ENCODE results near the gene XPO5.
A peak's percentile ranks its signal among the peaks of the same experiment; 100 is the strongest.

XPO5 gene

GRCh38 chr6:43494766-43495165 lies 81.1 kb downstream of the XPO5 start:
- DNase-seq: no peak

- no peak for DNase-seq
These were observed 81.5 kb downstream of the XPO5 start for GRCh38 chr6:43494321-43494720.

GRCh38 chr6:43493833-43494232 lies 82.0 kb downstream of the XPO5 start:
- no peak for DNase-seq

- no peak for DNase-seq
These were observed 82.6 kb downstream of the XPO5 start for GRCh38 chr6:43493230-43493629.

GRCh38 chr6:43492673-43493072 lies 83.2 kb downstream of the XPO5 start:
- no peak for DNase-seq

- no peak for DNase-seq
These were observed 83.8 kb downstream of the XPO5 start for GRCh38 chr6:43491750-43492661.

- no peak for DNase-seq
These were observed 85.3 kb downstream of the XPO5 start for GRCh38 chr6:43490523-43490939.

- no peak for DNase-seq
These were observed 86.4 kb downstream of the XPO5 start for GRCh38 chr6:43489277-43490072.

- DNase-seq: no peak
These were observed 87.1 kb downstream of the XPO5 start for GRCh38 chr6:43488667-43489276.

- DNase-seq: no peak
These were observed 94.1 kb downstream of the XPO5 start for GRCh38 chr6:43481591-43482236.

- no peak for DNase-seq
These were observed 94.8 kb downstream of the XPO5 start for GRCh38 chr6:43481075-43481474.

GRCh38 chr6:43478008-43478372 lies 97.8 kb downstream of the XPO5 start:
- DNase-seq: peak; percentile 42

GRCh38 chr6:43477235-43478007 lies 98.4 kb downstream of the XPO5 start, which contains the start of gene TJAP1:
Gene TJAP1 (plus strand): TSS chr6:43477570. CDS start chr6:43499002, 21,432 bp downstream.
- peak; percentile 93 for DNase-seq

- DNase-seq: peak; percentile 47
These were observed 99.1 kb downstream of the XPO5 start for GRCh38 chr6:43476746-43477145.

GRCh38 chr6:43475516-43475915 lies 100.3 kb downstream of the XPO5 start:
- DNase-seq: no peak

- no peak for DNase-seq
These were observed 103.3 kb downstream of the XPO5 start for GRCh38 chr6:43472515-43472914.

All from hematopoietic multipotent progenitor cell treated with erythropoietin and hydrocortisone succinate and interleukin-3 and kit ligand, for 6 days (in vitro differentiated cells).